ENCODE data around the gene RNU5B-1. TPM values are rescaled to one million over a fixed set of nuclear protein-coding genes. Genes with fewer than 3 reads are reported as not detected.

RNU5B-1 gene
- not detected in 2 replicates for total RNA-seq

DNA sequence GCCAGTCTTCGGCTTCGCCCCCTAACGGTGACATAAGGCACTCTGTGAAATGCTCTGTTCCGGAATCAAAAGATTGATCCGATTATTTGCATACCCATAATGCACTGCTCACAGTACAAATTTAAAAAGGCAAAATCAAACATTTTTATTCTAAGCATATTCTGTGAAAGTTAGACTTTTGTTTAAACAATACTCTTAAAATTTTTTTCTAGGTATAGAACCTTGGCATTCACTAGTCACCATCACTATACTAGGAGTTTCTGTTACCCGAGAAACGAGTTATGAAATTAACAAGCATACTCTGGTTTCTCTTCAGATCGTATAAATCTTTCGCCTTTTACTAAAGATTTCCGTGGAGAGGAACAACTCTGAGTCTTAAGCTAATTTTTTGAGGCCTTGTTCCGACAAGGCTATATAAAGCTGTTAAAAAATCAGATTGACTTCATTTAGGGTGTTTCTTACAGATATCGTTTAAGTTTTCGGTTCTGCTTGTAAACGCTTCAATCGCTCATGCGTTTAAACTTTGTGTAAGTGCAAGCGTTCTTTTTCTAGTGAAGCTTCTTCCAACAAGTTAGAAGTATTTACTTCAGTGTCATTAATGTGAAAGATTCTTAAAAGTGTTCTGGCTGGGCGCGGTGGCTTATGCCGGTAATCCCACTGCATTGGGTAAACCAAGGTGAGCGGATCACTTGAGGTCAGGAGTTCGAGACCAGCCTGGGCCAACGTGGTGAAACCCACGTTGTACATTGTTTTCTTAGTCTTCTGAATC lies at the start of gene RNU5B-1:
Gene RNU5B-1, plus strand, starts transcription at position 297 of the 769 bp plus-strand sequence.

DNA sequence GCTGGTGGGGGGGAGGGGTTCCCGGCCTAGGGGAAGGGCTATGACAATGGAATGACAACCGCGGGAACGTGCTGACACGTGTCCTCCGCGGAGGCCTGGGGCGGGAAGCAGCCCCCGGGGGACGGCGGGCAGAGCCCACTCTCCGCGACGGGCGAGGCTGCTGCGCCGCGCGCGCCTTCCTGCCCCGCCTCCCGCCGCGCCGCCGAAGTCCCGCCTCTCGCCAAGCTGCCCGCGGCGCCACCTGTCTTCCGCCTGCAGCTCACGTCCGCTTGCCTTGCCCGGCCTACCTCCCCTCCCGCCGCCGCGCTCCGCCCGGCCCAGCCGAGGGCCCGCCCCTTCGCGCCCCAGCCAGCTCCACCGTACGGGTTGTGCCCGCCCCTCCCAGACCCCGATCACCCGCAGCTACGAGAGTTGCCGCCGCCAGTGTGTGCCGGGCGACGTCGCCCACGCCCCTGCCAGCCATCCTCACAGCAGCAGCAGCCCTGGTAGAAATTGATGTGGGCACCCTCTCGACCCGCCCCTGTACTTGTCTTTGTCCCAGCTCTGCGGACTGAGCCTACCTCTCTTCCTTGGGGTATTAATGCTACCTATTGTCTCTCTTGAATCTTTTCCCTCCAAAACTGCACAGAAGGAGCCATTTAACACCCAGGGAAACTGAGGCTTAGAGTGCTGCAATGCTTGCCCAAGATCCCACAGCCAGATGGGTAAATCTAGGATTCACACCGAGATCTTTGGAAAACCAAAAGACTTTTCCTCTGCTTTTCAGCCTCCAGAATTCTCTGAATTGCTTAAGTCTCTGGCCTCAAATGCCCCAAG lies 17.6 kb upstream of the RNU5B-1 start, which contains the start of gene PARP16:
Gene PARP16, minus strand, starts transcription at position 180 of the 816 bp plus-strand sequence. CDS start 457 bp downstream, outside the sequence.

Other genes with a start within 250 kb of the RNU5B-1 start
- 0.19 and 1.1 TPM in 2 replicates for gene RASL12, start 236.7 kb upstream of the RNU5B-1 start, total RNA-seq
- gene KBTBD13, start 227.9 kb upstream of the RNU5B-1 start, total RNA-seq, result not detected in 2 replicates
- gene UBAP1L, start 189.5 kb upstream of the RNU5B-1 start, total RNA-seq, result 0.96 and 1.1 TPM in 2 replicates
- gene PDCD7, start 170.9 kb upstream of the RNU5B-1 start, total RNA-seq, result 13.0 and 24.9 TPM in 2 replicates
- gene CLPX, start 119.3 kb upstream of the RNU5B-1 start, total RNA-seq, result 29.9 and 47.5 TPM in 2 replicates
- gene CILP, start 93.2 kb upstream of the RNU5B-1 start, total RNA-seq, result under 0.01 TPM in 1 of 2 replicates, not detected in the other
- gene PARP16, start 17.8 kb upstream of the RNU5B-1 start, total RNA-seq, result 1.9 and 2.0 TPM in 2 replicates
- gene RNU5A-1, start 8.6 kb upstream of the RNU5B-1 start, total RNA-seq, result not detected in 2 replicates
- gene IGDCC3, start 73.3 kb downstream of the RNU5B-1 start, total RNA-seq, result not detected in 2 replicates
- 0.19 and 0.85 TPM in 2 replicates for gene IGDCC4, start 118.3 kb downstream of the RNU5B-1 start, total RNA-seq
- 38.9 and 44.0 TPM in 2 replicates for gene DPP8, start 213.0 kb downstream of the RNU5B-1 start, total RNA-seq
- gene HACD3, start 225.8 kb downstream of the RNU5B-1 start, total RNA-seq, result 91.3 and 104 TPM in 2 replicates

All from regular cardiac myocyte (primary cell).